HT1080 (cell line): ENCODE measurements around the gene CABCOCO1. TPM values are rescaled to one million over a fixed set of nuclear protein-coding genes. Genes with fewer than 3 reads are reported as not detected.

ENCODE experiments used
- DNase-seq: peaks from one replicate; pipeline ENCODE4 v3.0.0-alpha.2; 2015; ENCODE audit warnings: low read depth
- total RNA-seq: library from RNA; depleted of rRNA; stranded (reverse); fragments of >200 nt; shearing (Covaris generic); gene quantifications from 2 replicates; pipeline ENCODE4 v1.2.3, GENCODE V29; 2014; rRNA removed

Gene CABCOCO1
- total RNA-seq, 1 experiment from 2014 or later, result not detected

DNA sequence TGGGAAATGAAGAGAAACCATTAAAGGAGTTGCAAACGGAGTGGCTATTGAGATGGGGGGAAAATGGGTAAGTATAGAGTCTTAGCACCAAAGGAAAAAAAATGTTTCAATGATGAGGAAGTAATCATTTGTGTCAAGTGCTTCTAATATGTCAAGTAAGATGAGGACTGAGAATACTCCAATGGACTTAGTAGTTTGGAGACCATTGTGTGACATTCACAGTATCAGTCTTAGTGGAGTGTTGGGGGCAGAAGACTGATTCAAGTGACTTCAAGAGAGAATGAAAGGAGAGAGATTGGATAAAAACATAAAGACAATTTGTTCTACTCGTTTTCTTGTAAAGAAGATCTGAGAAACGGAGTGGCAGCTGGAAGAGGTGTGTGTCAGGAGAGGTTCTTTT, 150.2 kb downstream of the CABCOCO1 start:
- no peak for DNase-seq

GRCh38 chr10:61814160-61814559, 151.4 kb downstream of the CABCOCO1 start:
- DNase-seq, result no peak

DNA sequence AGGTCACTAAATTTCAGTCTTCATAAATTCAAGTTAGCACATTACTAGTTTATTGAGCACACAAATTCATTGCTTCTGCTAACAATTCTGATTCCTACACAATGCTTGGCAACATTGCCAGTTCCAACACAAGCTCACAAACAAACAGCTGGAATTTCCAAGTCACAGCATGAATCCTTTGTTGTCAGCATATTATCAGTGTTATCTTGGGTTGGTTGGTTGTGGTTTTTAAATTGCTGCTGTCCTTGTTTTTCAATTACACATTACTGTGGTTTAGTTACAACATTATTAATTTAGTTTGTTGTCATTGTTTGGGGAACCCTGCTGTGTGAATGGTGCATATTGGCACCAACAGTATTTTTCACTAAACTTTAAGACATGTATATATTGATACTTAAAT, 152.8 kb downstream of the CABCOCO1 start:
- no peak for DNase-seq

Other genes starting within 250 kb of the CABCOCO1 start
- not detected in 2 replicates for gene TMEM26, start 209.5 kb upstream of the CABCOCO1 start, total RNA-seq
- 3.2 and 4.3 TPM in 2 replicates for gene ARID5B, start 238.8 kb downstream of the CABCOCO1 start, total RNA-seq